ENCODE data around the gene DNAJC6.

Gene DNAJC6

GRCh38 chr1:65423884-65424572, 114.7 kb downstream of the DNAJC6 start:
- no peak overlapping the region for H3K9ac ChIP-seq
- no peaks in the 10 kb centered on the region for H3K9me3 ChIP-seq
- no peak overlapping the region for H3K4me3 ChIP-seq
- H3K27ac ChIP-seq, result no peak overlapping the region
- no peaks in the 10 kb centered on the region for H3K27me3 ChIP-seq
- H4K20me1 ChIP-seq, result no peaks in the 10 kb centered on the region; the same call in 1 of the 2 replicates
- peaks cover 38% of the 10 kb centered on the region for H3K36me3 ChIP-seq
- peaks cover 32% of the 10 kb centered on the region for H3K4me1 ChIP-seq
- TF ChIP-seq Cebpa-rat (IDR thresholded peaks at IDR 0.05), result no peak
- no peak overlapping the region for H3K4me2 ChIP-seq

GRCh38 chr1:65424573-65424889, 115.2 kb downstream of the DNAJC6 start:
- Histone ChIP-seq H3K4me2 (no peak overlapping the region), H3K9me3 (no peaks in the 10 kb centered on the region), H4K20me1 (no peaks in the 10 kb centered on the region; the same call in 1 of the 2 replicates), H3K36me3 (peaks cover 42% of the 10 kb centered on the region), H3K27ac (no peak overlapping the region), H3K27me3 (no peaks in the 10 kb centered on the region), H3K4me1 (peaks cover 27% of the 10 kb centered on the region), H3K4me3 (no peak overlapping the region), H3K9ac (no peak overlapping the region)
- no peak for TF ChIP-seq Cebpa-rat (IDR thresholded peaks at IDR 0.05)

GRCh38 chr1:65425006-65425405, 115.7 kb downstream of the DNAJC6 start:
- H3K36me3 ChIP-seq, result peaks cover 46% of the 10 kb centered on the region
- H3K4me3 ChIP-seq, result no peak overlapping the region
- no peaks in the 10 kb centered on the region for H3K27me3 ChIP-seq
- peaks cover 27% of the 10 kb centered on the region for H3K4me1 ChIP-seq
- no peak overlapping the region for H3K4me2 ChIP-seq
- no peaks in the 10 kb centered on the region; the same call in 1 of the 2 replicates for H4K20me1 ChIP-seq
- H3K27ac ChIP-seq, result no peak overlapping the region
- H3K9me3 ChIP-seq, result no peaks in the 10 kb centered on the region
- no peak overlapping the region for H3K9ac ChIP-seq
- no peak for TF ChIP-seq Cebpa-rat (IDR thresholded peaks at IDR 0.05)

- H3K4me1 ChIP-seq, result peaks cover 27% of the 10 kb centered on the region
- H3K9ac ChIP-seq, result peak overlapping the region; percentile 16; the same call in 1 of the 2 replicates
- H3K36me3 ChIP-seq, result peaks cover 53% of the 10 kb centered on the region
- no peak overlapping the region for H3K27ac ChIP-seq
- no peak for TF ChIP-seq Cebpa-rat (IDR thresholded peaks at IDR 0.05)
- peak overlapping the region; percentile 45 for H3K4me2 ChIP-seq
- H3K4me3 ChIP-seq, result no peak overlapping the region
- H3K27me3 ChIP-seq, result no peaks in the 10 kb centered on the region
- H3K9me3 ChIP-seq, result no peaks in the 10 kb centered on the region
- H4K20me1 ChIP-seq, result peaks cover 3% of the 10 kb centered on the region; the same call in 1 of the 2 replicates
Measured at GRCh38 chr1:65425697-65426096, 116.4 kb downstream of the DNAJC6 start.

- TF ChIP-seq Cebpa-rat (IDR thresholded peaks at IDR 0.05), result no peak
- Histone ChIP-seq H3K27ac (no peak overlapping the region), H3K27me3 (no peaks in the 10 kb centered on the region), H3K4me3 (no peak overlapping the region), H3K4me1 (peaks cover 13% of the 10 kb centered on the region), H3K9ac (no peak overlapping the region), H3K36me3 (peaks cover 68% of the 10 kb centered on the region), H3K4me2 (no peak overlapping the region), H3K9me3 (no peaks in the 10 kb centered on the region), H4K20me1 (0 out of 2 replicates have a peak, but pooled peaks cover 4% of the 10 kb centered on the region)
Measured at GRCh38 chr1:65429078-65429477, 119.7 kb downstream of the DNAJC6 start.

- peaks cover 13% of the 10 kb centered on the region for H3K4me1 ChIP-seq
- no peak overlapping the region for H3K27ac ChIP-seq
- 0 out of 2 replicates have a peak, but pooled peaks cover 4% of the 10 kb centered on the region for H4K20me1 ChIP-seq
- no peaks in the 10 kb centered on the region for H3K27me3 ChIP-seq
- no peak overlapping the region for H3K9ac ChIP-seq
- H3K9me3 ChIP-seq, result no peaks in the 10 kb centered on the region
- H3K4me3 ChIP-seq, result no peak overlapping the region
- peaks cover 73% of the 10 kb centered on the region for H3K36me3 ChIP-seq
- no peak for TF ChIP-seq Cebpa-rat (IDR thresholded peaks at IDR 0.05)
- H3K4me2 ChIP-seq, result no peak overlapping the region
Measured at GRCh38 chr1:65429806-65430205, 120.5 kb downstream of the DNAJC6 start.

- H3K9me3 ChIP-seq, result no peaks in the 10 kb centered on the region
- peaks cover under 1% of the 10 kb centered on the region; the same call in 1 of the 2 replicates for H3K4me1 ChIP-seq
- no peak overlapping the region for H3K27ac ChIP-seq
- peaks cover 69% of the 10 kb centered on the region for H3K36me3 ChIP-seq
- no peaks in the 10 kb centered on the region for H3K27me3 ChIP-seq
- no peak overlapping the region for H3K9ac ChIP-seq
- H3K4me3 ChIP-seq, result no peak overlapping the region
- 0 out of 2 replicates have a peak, but pooled peaks cover 4% of the 10 kb centered on the region for H4K20me1 ChIP-seq
- no peak overlapping the region for H3K4me2 ChIP-seq
- TF ChIP-seq Cebpa-rat (IDR thresholded peaks at IDR 0.05), result no peak
Measured at GRCh38 chr1:65431111-65431705, 121.9 kb downstream of the DNAJC6 start.

GRCh38 chr1:65432918-65433317, 123.6 kb downstream of the DNAJC6 start:
- no peak overlapping the region for H3K27ac ChIP-seq
- no peak overlapping the region for H3K4me3 ChIP-seq
- H3K4me1 ChIP-seq, result no peaks in the 10 kb centered on the region
- H3K4me2 ChIP-seq, result no peak overlapping the region
- 0 out of 2 replicates have a peak, but pooled peaks cover 4% of the 10 kb centered on the region for H4K20me1 ChIP-seq
- H3K9ac ChIP-seq, result no peak overlapping the region
- H3K36me3 ChIP-seq, result peaks cover 52% of the 10 kb centered on the region
- no peak for TF ChIP-seq Cebpa-rat (IDR thresholded peaks at IDR 0.05)
- H3K27me3 ChIP-seq, result no peaks in the 10 kb centered on the region
- no peaks in the 10 kb centered on the region for H3K9me3 ChIP-seq

GRCh38 chr1:65434255-65434654, 124.9 kb downstream of the DNAJC6 start:
- Histone ChIP-seq H3K27me3 (no peaks in the 10 kb centered on the region), H3K9me3 (no peaks in the 10 kb centered on the region), H3K4me2 (no peak overlapping the region), H3K4me3 (no peak overlapping the region), H3K4me1 (no peaks in the 10 kb centered on the region), H3K36me3 (peaks cover 40% of the 10 kb centered on the region), H3K9ac (no peak overlapping the region), H3K27ac (no peak overlapping the region), H4K20me1 (0 out of 2 replicates have a peak, but pooled peaks cover 4% of the 10 kb centered on the region)
- no peak for TF ChIP-seq Cebpa-rat (IDR thresholded peaks at IDR 0.05)

- 0 out of 2 replicates have a peak, but pooled peaks cover 4% of the 10 kb centered on the region for H4K20me1 ChIP-seq
- H3K27ac ChIP-seq, result no peak overlapping the region
- no peaks in the 10 kb centered on the region for H3K9me3 ChIP-seq
- H3K27me3 ChIP-seq, result no peaks in the 10 kb centered on the region
- no peak overlapping the region for H3K4me2 ChIP-seq
- H3K4me3 ChIP-seq, result no peak overlapping the region
- H3K9ac ChIP-seq, result no peak overlapping the region
- TF ChIP-seq Cebpa-rat (IDR thresholded peaks at IDR 0.05), result no peak
- no peaks in the 10 kb centered on the region for H3K4me1 ChIP-seq
- peaks cover 37% of the 10 kb centered on the region for H3K36me3 ChIP-seq
Measured at GRCh38 chr1:65434760-65435159, 125.4 kb downstream of the DNAJC6 start.

Data from BLaER1 (cell line).